GM18517 (cell line): ENCODE results near the gene ITGBL1.

Source experiments
- ATAC-seq: cut with Tn5 transposase; IDR thresholded peaks from one replicate; pipeline ENCODE4 v1.9.1; 2021; ENCODE audit warnings: mild to moderate bottlenecking, moderate library complexity; ENCODE audit not compliant: unreplicated experiment

The ITGBL1 gene

GRCh38 chr13:101691341-101691860 is 238.9 kb downstream of the ITGBL1 start:
- ATAC-seq = no peak

DNA sequence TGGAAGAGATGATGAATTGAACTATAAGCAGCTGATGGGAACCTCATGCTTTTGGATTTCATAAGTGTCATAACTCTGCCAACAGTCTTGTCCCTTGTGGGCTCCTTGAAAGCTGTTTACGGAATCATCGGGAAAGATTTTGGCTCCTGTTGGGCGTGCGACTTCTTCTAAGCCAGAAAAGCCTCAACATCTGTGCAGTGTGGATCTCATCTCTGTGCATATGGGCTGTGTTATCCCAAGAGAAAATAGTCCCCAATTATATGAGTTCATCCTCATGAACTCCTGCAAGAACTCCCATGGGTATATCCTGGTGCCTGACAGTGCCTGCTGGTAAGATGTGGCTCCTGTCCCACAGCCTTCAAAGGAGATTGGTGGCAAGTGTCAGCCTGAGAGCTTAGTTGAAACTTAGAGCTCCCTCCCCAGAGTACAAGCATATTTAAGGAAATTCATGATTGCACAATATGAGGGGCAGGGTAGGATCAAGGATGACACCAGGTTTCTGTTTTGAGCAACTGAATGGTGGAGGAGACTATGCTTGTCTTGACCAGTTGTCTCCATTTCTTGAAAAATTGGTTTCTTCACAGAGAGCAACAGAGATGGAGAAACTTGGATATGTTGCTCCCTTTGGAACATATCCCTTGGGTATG is 243.5 kb downstream of the ITGBL1 start:
- no peak for ATAC-seq

- ATAC-seq = no peak
These were observed 245.3 kb downstream of the ITGBL1 start for GRCh38 chr13:101697745-101698144.

- no peak for ATAC-seq
These were observed 245.9 kb downstream of the ITGBL1 start for GRCh38 chr13:101698400-101698799.

GRCh38 chr13:101700598-101700997 is 248.1 kb downstream of the ITGBL1 start:
- no peak for ATAC-seq

DNA sequence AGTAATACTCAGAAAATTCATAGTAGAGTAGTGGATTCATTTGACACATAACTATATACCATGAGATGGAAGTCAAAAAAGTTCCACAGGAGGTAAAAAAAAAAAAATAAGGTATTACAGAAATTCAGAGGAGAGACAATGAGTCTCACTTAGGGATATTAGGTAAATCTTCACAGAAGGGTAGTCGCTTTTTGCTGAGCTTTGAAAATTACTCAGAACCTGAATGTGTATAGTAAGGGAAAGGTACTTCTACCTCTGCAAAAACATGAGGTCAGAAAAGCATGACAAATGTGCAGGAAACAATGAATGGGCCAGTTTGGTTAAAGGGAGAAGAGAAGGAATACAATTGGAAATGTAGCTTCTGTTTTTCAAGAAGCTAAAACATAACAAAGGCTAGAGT is 250.6 kb downstream of the ITGBL1 start:
- ATAC-seq = no peak

DNA sequence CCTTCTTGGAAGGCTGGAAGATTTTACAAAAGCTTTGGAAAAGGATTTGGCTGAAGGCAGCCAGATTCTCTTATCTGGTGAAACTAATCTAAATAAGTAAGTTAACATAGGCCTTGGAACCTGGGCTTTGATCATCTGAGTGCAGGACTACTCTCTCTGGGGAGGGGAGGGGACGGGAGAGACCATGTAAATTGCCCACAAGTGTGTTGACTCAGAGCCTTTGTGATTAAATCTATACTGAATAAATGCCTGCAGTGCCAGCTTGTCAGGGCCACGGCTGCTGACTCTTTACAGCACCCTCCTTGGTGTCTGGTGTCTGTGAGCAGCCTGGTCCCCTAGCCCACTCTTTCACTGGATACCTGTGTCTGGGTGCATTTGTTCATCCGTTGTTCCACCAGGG is 251.4 kb downstream of the ITGBL1 start:
- no peak for ATAC-seq

DNA sequence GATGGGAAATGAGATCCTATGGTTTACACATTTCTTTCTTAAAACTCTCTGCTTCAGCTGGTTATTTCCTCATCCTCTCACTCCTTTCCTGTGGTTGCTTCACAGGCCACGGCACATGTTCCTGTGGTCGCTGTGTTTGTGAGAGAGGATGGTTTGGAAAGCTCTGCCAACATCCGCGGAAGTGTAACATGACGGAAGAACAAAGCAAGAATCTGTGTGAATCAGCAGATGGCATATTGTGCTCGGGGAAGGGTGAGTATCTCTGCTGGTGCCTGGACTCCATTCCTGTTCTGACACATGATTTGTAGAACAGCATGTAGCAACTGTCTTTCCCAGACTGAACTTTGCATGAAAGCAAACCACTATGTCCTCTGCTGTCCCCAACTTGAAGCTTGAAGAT is 254.2 kb downstream of the ITGBL1 start:
- no peak for ATAC-seq

GRCh38 chr13:101707659-101708058 is 255.2 kb downstream of the ITGBL1 start:
- ATAC-seq = no peak

- no peak for ATAC-seq
These were observed 255.6 kb downstream of the ITGBL1 start for GRCh38 chr13:101708115-101708514.

DNA sequence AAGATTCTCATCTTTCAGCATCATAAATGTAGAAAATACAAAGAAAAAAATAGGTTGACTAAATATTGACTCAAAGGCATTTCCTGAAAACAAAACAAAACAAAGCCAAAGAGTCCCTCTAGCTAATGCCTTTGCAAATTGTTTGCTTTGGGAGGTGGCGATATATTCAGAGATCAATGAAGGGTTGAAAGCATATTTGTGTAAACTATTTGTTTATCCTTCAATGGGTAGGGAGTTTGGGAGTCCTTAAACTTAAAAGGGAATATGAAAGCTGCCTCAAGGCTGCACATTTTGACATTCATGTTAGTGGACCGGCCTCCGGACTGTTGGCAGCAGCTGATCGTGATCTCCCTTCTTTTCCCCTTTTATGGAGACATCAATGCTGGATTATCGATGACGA is 257.5 kb downstream of the ITGBL1 start:
- no peak for ATAC-seq

- ATAC-seq = no peak
These were observed 259.0 kb downstream of the ITGBL1 start for GRCh38 chr13:101711307-101712025.

DNA sequence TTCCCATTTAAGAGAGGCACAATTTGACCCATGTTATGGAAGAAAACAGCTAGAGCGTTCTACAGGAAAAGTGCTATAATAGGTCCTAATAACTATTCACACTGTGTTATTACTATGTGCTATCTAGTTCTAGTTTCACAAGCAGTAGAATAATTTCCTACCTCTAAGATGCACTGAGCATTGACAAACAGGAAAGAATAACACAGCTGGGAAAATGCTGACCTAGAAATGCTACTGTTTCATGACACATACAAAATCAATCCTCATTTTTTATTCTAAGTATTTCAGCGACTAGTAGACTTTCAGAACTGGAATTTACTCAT is 259.5 kb downstream of the ITGBL1 start:
- no peak for ATAC-seq

GRCh38 chr13:101714195-101714594 is 261.7 kb downstream of the ITGBL1 start:
- ATAC-seq = no peak

DNA sequence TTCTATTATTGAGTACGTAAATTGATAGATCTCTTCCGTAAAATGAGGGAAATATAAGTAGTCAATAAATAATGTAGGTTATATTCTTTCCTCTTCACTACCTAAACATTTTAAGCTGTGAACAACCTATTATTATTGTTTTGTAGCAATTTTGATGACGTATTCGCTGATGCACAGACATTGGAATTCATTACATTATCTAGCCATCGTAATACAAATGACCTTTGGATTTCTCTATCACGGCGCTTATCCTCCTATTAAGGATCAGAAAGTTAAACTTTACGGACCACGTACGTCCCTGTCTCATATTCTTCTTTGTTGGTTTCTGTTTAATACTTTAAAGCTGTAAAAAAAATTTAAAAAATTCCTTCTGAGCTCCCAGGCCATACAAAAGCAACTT is 264.9 kb downstream of the ITGBL1 start:
- ATAC-seq = no peak

GRCh38 chr13:101718496-101718895 is 266.0 kb downstream of the ITGBL1 start:
- ATAC-seq = no peak

- no peak for ATAC-seq
These were observed 274.2 kb downstream of the ITGBL1 start for GRCh38 chr13:101726681-101727080.

DNA sequence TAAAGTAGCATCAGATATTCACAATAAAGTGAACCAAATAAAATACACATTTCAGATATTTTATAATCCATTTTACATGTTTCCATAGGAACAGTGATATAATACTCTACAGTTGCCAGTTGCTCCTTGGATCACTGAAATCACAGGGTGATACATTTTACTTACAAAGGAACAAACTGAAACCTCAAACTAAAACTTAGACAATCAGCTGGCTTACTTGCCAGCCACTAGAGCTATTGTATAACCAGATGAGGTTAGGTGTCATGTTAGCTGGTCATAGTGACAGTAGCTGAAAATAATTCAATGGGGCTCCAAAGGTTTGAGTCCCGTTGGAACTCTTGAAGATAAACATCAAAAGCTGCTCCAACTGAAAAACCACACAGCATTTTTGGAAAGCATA is 274.6 kb downstream of the ITGBL1 start:
- no peak for ATAC-seq

GRCh38 chr13:101728021-101728420 is 275.5 kb downstream of the ITGBL1 start:
- ATAC-seq = no peak

- no peak for ATAC-seq
These were observed 276.1 kb downstream of the ITGBL1 start for GRCh38 chr13:101728615-101729014.

DNA sequence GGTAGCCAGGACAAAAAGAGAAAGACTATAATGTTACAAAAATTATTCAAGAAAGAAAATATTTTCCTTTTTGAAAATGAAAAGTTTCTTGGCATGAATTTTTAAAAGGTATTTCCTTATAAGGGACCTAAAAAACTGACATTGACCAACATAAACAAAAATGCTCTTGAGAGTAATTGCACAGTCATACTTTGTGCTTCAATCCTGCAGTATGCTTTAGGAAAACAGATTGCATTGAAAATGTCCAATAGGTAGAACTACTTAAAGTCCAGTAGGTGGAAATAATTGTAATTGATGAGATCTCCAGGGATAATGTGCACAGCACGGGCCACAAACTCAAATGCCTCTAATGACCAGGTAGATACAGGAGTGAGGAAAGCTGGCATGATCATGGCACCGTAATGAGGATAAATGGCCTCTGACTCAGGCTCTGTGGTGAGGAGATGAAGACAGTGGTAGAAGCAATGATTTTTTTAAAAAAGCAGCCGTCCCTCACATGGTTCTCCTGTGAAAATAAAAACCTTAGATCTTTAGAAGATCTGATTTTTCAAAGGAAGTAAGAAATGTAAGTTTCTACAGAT is 278.0 kb downstream of the ITGBL1 start:
- ATAC-seq = no peak

DNA sequence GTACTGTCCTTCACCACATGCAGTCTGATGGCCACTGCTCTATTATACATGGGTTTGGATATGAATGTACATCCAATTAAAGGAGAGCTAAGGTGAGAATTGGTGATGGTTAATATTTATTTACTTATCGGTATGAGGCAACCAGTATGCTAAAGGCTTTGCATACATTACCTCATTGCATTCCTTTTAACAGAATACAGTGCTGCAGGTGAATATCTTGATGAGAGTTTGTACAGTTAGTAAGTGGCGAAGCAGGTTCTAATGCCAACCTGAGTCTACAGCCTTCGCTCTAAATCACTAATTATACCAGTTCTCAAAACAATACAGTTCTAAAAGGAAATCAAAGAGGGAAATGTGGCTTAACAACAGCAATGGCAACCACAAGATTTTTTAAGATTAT is 284.1 kb downstream of the ITGBL1 start:
- no peak for ATAC-seq
